ENCODE data around the gene GCSAM.

DNA sequence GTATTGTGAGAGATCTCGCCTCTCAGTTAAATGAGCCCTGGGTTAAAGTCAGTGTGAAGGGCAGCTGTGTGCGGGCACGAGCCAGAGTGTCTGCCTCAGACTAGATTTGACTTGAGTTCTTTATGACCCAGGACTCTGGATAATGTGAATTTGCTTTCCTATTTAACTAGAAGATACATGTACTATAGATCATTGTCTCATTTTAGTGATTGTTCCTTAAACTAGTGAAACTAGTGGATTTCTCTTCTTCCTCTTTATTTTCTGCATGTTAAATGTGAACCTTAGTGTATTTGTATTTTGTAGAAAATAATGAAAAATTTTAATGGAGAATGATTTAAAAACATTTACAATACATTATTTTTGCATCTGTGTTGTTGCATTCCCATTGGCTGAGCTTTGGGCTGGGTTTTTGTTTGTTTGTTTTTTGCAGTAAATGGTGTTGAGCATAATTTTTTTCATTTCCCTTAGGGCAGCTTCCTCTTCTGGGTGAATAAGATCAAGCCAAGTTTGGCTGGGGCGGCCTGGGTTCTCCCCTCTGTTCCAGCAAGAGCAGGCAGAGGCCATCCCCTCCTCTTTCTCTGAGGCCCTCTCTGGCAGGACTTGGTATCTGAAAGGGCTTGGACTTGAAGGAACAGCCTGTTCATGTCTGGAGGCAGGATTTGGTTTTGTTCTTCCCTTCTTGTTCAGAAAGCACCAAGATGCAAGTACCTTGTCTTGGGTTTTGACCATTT, 15.0 kb downstream of the GCSAM start:
- TF ChIP-seq, protein P1, sequence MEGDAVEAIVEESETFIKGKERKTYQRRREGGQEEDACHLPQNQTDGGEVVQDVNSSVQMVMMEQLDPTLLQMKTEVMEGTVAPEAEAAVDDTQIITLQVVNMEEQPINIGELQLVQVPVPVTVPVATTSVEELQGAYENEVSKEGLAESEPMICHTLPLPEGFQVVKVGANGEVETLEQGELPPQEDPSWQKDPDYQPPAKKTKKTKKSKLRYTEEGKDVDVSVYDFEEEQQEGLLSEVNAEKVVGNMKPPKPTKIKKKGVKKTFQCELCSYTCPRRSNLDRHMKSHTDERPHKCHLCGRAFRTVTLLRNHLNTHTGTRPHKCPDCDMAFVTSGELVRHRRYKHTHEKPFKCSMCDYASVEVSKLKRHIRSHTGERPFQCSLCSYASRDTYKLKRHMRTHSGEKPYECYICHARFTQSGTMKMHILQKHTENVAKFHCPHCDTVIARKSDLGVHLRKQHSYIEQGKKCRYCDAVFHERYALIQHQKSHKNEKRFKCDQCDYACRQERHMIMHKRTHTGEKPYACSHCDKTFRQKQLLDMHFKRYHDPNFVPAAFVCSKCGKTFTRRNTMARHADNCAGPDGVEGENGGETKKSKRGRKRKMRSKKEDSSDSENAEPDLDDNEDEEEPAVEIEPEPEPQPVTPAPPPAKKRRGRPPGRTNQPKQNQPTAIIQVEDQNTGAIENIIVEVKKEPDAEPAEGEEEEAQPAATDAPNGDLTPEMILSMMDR (IDR thresholded peaks at IDR 0.05), result peak; percentile 40
- TF ChIP-seq EZH2 (IDR thresholded peaks at IDR 0.05; ENCODE audit: borderline replicate concordance, insufficient read depth, low read depth, low read length, poor library complexity, severe bottlenecking), result no peak

Data from B cell (primary cell).